ENCODE data around the gene SPATA9. TPM values are rescaled to one million over a fixed set of nuclear protein-coding genes. Genes with fewer than 3 reads are reported as not detected.

The SPATA9 gene
- total RNA-seq, 4 donors from 2014 or later = 0.82 to 1.5 TPM; not detected in 2

GRCh38 chr5:95619514-95620029 lies 63.2 kb downstream of the SPATA9 start:
- intact Hi-C loops (cut with DNase I; ENCODE audit: low total_unique reads) = no loop called here
- Histone ChIP-seq H3K36me3 (no peaks in the 10 kb centered on the region), H3K4me1 (peaks cover 0 to 31% (median 21%) of the 10 kb centered on the region in 4 donors), H3K9me3 (no peaks in the 10 kb centered on the region), H3K4me3 (peak overlapping the region in 3 of 4 donors; percentile 42 to 66 (median 55)), H3K27me3 (peaks cover 3% of the 10 kb centered on the region), H3K27ac (no peak overlapping the region)
- 10 to 34% methylated on average over 3 to 19 of the region's 19 CpGs for WGBS, 2 donors (ENCODE audit: low coverage in 1 of 2)
- in situ Hi-C loops (cut with MboI; ENCODE audit: low pct_ligation_motif_present in 1 of 4, low pct_unique_long_range_greater_than_20kb in 1 of 4, low sequenced_read_pairs in 3 of 4) = no loop called here
- no peak for DNase-seq
- TF ChIP-seq, protein P1, sequence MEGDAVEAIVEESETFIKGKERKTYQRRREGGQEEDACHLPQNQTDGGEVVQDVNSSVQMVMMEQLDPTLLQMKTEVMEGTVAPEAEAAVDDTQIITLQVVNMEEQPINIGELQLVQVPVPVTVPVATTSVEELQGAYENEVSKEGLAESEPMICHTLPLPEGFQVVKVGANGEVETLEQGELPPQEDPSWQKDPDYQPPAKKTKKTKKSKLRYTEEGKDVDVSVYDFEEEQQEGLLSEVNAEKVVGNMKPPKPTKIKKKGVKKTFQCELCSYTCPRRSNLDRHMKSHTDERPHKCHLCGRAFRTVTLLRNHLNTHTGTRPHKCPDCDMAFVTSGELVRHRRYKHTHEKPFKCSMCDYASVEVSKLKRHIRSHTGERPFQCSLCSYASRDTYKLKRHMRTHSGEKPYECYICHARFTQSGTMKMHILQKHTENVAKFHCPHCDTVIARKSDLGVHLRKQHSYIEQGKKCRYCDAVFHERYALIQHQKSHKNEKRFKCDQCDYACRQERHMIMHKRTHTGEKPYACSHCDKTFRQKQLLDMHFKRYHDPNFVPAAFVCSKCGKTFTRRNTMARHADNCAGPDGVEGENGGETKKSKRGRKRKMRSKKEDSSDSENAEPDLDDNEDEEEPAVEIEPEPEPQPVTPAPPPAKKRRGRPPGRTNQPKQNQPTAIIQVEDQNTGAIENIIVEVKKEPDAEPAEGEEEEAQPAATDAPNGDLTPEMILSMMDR (IDR thresholded peaks at IDR 0.05) = no peak
- no peak for TF ChIP-seq POLR2A (IDR thresholded peaks at IDR 0.05)

GRCh38 chr5:95619096-95619495 lies 63.7 kb downstream of the SPATA9 start:
- intact Hi-C loops (cut with DNase I; ENCODE audit: low total_unique reads) = no loop called here
- in situ Hi-C loops (cut with MboI; ENCODE audit: low pct_ligation_motif_present in 1 of 4, low pct_unique_long_range_greater_than_20kb in 1 of 4, low sequenced_read_pairs in 3 of 4) = no loop called here
- no peaks in the 10 kb centered on the region for H3K36me3 ChIP-seq
- no peak for TF ChIP-seq EP300 (IDR thresholded peaks at IDR 0.05; ENCODE audit: low read depth)
- TF ChIP-seq, protein P1 (IDR thresholded peaks at IDR 0.05) = no peak
- TF ChIP-seq POLR2AphosphoS5 (IDR thresholded peaks at IDR 0.05) = no peak
- no peak for TF ChIP-seq POLR2A (IDR thresholded peaks at IDR 0.05)
- H3K4me3 ChIP-seq = no peak overlapping the region
- H3K4me1 ChIP-seq = peaks cover 0 to 31% (median 21%) of the 10 kb centered on the region in 4 donors
- WGBS, 2 donors (ENCODE audit: low coverage in 1 of 2) = 87 to 95% methylated on average over 3 to 4 of the region's 4 CpGs
- H3K27me3 ChIP-seq = peaks cover 3% of the 10 kb centered on the region
- no peak overlapping the region for H3K27ac ChIP-seq
- peaks cover 0 to 2% of the 10 kb centered on the region in 2 donors for H3K9me3 ChIP-seq
- DNase-seq = no peak

- Histone ChIP-seq H3K9me3 (peaks cover 9% of the 10 kb centered on the region in 2 donors), H3K27me3 (peaks cover 3% of the 10 kb centered on the region), H3K27ac (no peak overlapping the region), H3K36me3 (peaks cover 0 to 3% (median 0%) of the 10 kb centered on the region in 4 donors), H3K4me3 (no peak overlapping the region), H3K4me1 (peaks cover 0 to 25% (median 19%) of the 10 kb centered on the region in 4 donors)
- no peak for DNase-seq
- TF ChIP-seq POLR2AphosphoS5 (IDR thresholded peaks at IDR 0.05) (no peak), POLR2A (IDR thresholded peaks at IDR 0.05) (no peak), EP300 (IDR thresholded peaks at IDR 0.05; ENCODE audit: low read depth) (no peak)
- TF ChIP-seq, protein P1 (IDR thresholded peaks at IDR 0.05) = no peak
- 72 to 100% methylated on average over 4 to 5 of the region's 5 CpGs for WGBS, 2 donors (ENCODE audit: low coverage in 1 of 2)
- intact Hi-C loops (cut with DNase I; ENCODE audit: low total_unique reads) = no loop called here
- in situ Hi-C loops (cut with MboI; ENCODE audit: low pct_ligation_motif_present in 1 of 4, low pct_unique_long_range_greater_than_20kb in 1 of 4, low sequenced_read_pairs in 3 of 4) = no loop called here
These were observed 65.7 kb downstream of the SPATA9 start for GRCh38 chr5:95617057-95617456.

DNA sequence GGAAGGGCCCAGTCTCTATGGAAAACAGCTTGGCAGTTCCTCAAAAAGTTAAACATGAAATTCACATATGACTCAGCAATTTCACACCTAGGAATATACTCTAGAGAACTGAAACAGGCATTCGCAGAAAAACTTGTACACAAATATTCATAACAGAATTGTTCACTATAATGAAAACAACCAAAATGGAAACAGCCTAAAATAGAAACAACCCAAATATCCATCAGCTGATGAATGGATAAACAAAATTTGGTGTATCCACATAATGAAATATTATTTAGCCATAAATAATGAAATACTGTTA lies 67.7 kb downstream of the SPATA9 start:
- H3K27me3 ChIP-seq = no peaks in the 10 kb centered on the region
- H3K9me3 ChIP-seq = peaks cover 9% of the 10 kb centered on the region in 2 donors
- TF ChIP-seq, protein P1 (IDR thresholded peaks at IDR 0.05) = no peak
- TF ChIP-seq EP300 (IDR thresholded peaks at IDR 0.05; ENCODE audit: low read depth) (no peak), POLR2A (IDR thresholded peaks at IDR 0.05) (no peak), POLR2AphosphoS5 (IDR thresholded peaks at IDR 0.05) (no peak)
- peaks cover 0 to 10% (median 7%) of the 10 kb centered on the region in 4 donors for H3K4me1 ChIP-seq
- no peak overlapping the region for H3K4me3 ChIP-seq
- no peak overlapping the region for H3K27ac ChIP-seq
- WGBS, 2 donors (ENCODE audit: low coverage in 1 of 2) = 52 to 79% methylated on average over 1 of the region's 1 CpG
- peaks cover 0 to 3% (median 0%) of the 10 kb centered on the region in 4 donors for H3K36me3 ChIP-seq
- in situ Hi-C loops (cut with MboI; ENCODE audit: low pct_ligation_motif_present in 1 of 4, low pct_unique_long_range_greater_than_20kb in 1 of 4, low sequenced_read_pairs in 3 of 4) = no loop called here
- intact Hi-C loops (cut with DNase I; ENCODE audit: low total_unique reads) = no loop called here
- DNase-seq = no peak
